GM23248 (cell line): ENCODE measurements around the gene OXT. TPM values are rescaled to one million over a fixed set of nuclear protein-coding genes. Genes with fewer than 3 reads are reported as not detected.

ENCODE experiments used
- DNase-seq: peaks from one replicate; pipeline ENCODE4 v3.0.0-alpha.2; 2015
- H2AFZ ChIP-seq: fragments of 200-600 bp; sonication (generic); 2 replicates; pipeline ENCODE4 v1.6.1; 2016; ENCODE audit warnings: antibody characterized with exemption
- H3F3A ChIP-seq: fragments of 200-600 bp; sonication (generic); 2 replicates; pipeline ENCODE4 v1.6.1; 2016; ENCODE audit warnings: mild to moderate bottlenecking, antibody characterized with exemption, mixed run types; ENCODE audit not compliant: insufficient read depth
- H3K27ac ChIP-seq: fragments of 200-600 bp; sonication (generic); 2 replicates; pipeline ENCODE4 v1.5.1; 2016; ENCODE audit warnings: mild to moderate bottlenecking
- H3K27me3 ChIP-seq: fragments of 200-600 bp; sonication (generic); replicated peaks from 2 replicates; pipeline ENCODE4 v1.6.1; 2016; ENCODE audit warnings: mild to moderate bottlenecking; ENCODE audit not compliant: insufficient read depth
- H3K36me3 ChIP-seq: fragments of 200-600 bp; sonication (generic); 2 replicates; pipeline ENCODE4 v1.6.1; 2016; ENCODE audit warnings: low read depth, mild to moderate bottlenecking
- H3K4me1 ChIP-seq: fragments of 200-600 bp; sonication (generic); 2 replicates; pipeline ENCODE4 v1.6.1; 2016; ENCODE audit warnings: mild to moderate bottlenecking; ENCODE audit not compliant: insufficient read depth
- H3K4me2 ChIP-seq: fragments of 200-600 bp; sonication (generic); one replicate; pipeline ENCODE4 v1.6.1; 2016; ENCODE audit warnings: mild to moderate bottlenecking; ENCODE audit not compliant: unreplicated experiment
- H3K4me3 ChIP-seq: fragments of 200-600 bp; sonication (generic); 2 replicates; pipeline ENCODE4 v1.5.1; 2016; ENCODE audit warnings: mild to moderate bottlenecking
- H3K79me2 ChIP-seq: fragments of 200-600 bp; sonication (generic); 2 replicates; pipeline ENCODE4 v1.6.1; 2016; ENCODE audit warnings: mild to moderate bottlenecking; ENCODE audit not compliant: insufficient read depth
- H3K9ac ChIP-seq: fragments of 200-600 bp; sonication (generic); 2 replicates; pipeline ENCODE4 v1.6.1; 2016; ENCODE audit warnings: mild to moderate bottlenecking
- H3K9me2 ChIP-seq: fragments of 200-600 bp; sonication (generic); 2 replicates; pipeline ENCODE4 v1.6.1; 2016; ENCODE audit warnings: mixed run types, mild to moderate bottlenecking, moderate library complexity; ENCODE audit not compliant: insufficient read depth
- H3K9me3 ChIP-seq: fragments of 200-600 bp; sonication (generic); one replicate; pipeline ENCODE4 v1.6.1; 2017; ENCODE audit warnings: low read depth
- H4K20me1 ChIP-seq: fragments of 200-600 bp; sonication (generic); 2 replicates; pipeline ENCODE4 v1.6.0; 2016; ENCODE audit not compliant: insufficient read depth
- EZH2 ChIP-seq: fragments of 200-600 bp; sonication (generic); IDR thresholded peaks from 2 replicates; pipeline ENCODE4 v1.6.1; 2018; ENCODE audit warnings: antibody characterized with exemption, mild to moderate bottlenecking; ENCODE audit not compliant: insufficient read depth, poor library complexity, severe bottlenecking
- EZH2phosphoT487 ChIP-seq: fragments of 200-600 bp; sonication (generic); IDR thresholded peaks from 2 replicates; pipeline ENCODE4 v1.6.1; 2018; ENCODE audit warnings: antibody characterized with exemption, moderate library complexity, mild to moderate bottlenecking, low read depth; ENCODE audit not compliant: insufficient read depth
- WGBS, 2 experiments: methylation state at CpG; one replicate each; pipeline ENCODE4 v1.1.6; 2015 to 2017; ENCODE audit warnings: low lambda C conversion rate in 2 of 2, low coverage in 1 of 2; ENCODE audit errors: missing lambda C conversion rate in 2 of 2; 5-methylcytosine and 5-hydroxymethylcytosine counted together
- in situ Hi-C: fragments of 300-500 bp; cut with MboI; formaldehyde crosslinking; loops from 2 replicates; pipeline ENCODE4 v1.15.0; 2020
- polyA plus RNA-seq: library from polyadenylated mRNA; unstranded; fragments of >200 nt; fragmentation: Nextera tagmentation; extraction: Ambion mirVana; gene quantifications from 2 replicates; pipeline ENCODE4 v1.2.1, GENCODE V29; 2016
- total RNA-seq: library from RNA; depleted of rRNA; stranded (reverse); fragments of >200 nt; shearing (Covaris generic); gene quantifications from 2 replicates; pipeline ENCODE4 v1.2.3, GENCODE V29; 2014

OXT gene
- total and polyA plus RNA-seq, 2 experiments from 2014 or later: 0.40 TPM; not detected in 1

DNA sequence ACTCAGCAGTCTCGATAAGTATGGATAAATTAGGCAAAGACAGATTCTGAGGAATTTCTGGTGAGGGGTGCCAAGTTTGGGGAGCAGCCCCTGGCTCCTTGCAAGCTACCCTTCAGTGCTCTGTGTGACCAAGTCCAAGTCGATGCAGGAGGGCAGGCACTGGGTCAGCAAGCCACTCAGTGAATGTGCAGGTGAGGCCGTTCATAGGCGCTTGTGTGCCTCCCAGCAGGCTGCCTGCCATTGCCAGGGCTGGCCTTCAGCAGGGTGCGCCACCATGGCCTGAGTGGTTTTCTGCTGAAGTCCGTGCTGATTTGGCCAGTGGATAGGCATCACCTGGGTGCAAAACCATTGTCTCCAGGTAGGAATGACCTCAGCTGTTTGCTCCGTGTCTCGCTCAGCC lies 31.3 kb upstream of the OXT start:
- WGBS, 2 experiments: 84 to 89% methylated on average over 8 of the region's 8 CpGs
- no peak overlapping the region for H3K27ac ChIP-seq
- H3K79me2 ChIP-seq: no peaks in the 10 kb centered on the region
- no peaks in the 10 kb centered on the region for H3K27me3 ChIP-seq
- H3K4me3 ChIP-seq: no peak overlapping the region
- no peaks in the 10 kb centered on the region for H4K20me1 ChIP-seq
- H3K9me2 ChIP-seq: no peaks in the 10 kb centered on the region
- peaks cover 7% of the 10 kb centered on the region; the same call in 1 of the 2 replicates for H3K4me1 ChIP-seq
- 0 out of 2 replicates have a peak, but pooled peaks cover 6% of the 10 kb centered on the region for H3F3A ChIP-seq
- H3K9me3 ChIP-seq: no peaks in the 10 kb centered on the region
- DNase-seq: no peak
- in situ Hi-C loops: no loop called here
- no peak overlapping the region for H3K9ac ChIP-seq
- TF ChIP-seq EZH2phosphoT487 (no peak), EZH2 (no peak)
- H2AFZ ChIP-seq: no peak overlapping the region
- no peak overlapping the region for H3K4me2 ChIP-seq
- peaks cover 7% of the 10 kb centered on the region; the same call in 1 of the 2 replicates for H3K36me3 ChIP-seq

DNA sequence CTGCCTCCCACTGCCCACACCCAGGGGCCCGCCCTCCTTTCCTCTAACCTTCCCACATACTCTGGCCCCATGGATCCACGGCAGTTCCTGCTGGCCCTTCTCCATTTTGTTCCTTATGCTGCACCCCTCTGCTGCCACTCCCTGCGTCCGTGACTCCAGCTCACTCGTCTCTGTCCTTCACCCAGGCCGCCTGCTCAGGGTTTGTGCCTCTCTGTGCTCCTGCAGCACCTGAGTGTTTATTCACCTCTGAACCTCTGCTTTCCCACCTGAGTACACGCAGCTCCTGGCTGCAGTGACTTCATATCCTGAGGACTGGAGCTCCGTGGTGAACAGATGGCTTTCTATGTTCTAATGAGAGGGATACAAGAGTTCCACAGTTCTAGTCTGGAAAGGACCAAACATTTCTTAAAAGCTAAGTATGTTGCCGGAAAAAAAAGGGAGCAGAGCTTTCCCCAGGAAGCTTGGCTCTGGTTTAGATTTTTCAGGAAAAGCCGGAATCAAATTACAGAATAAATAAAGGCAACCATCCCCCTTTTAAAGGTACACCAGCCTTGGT lies 29.5 kb upstream of the OXT start:
- Histone ChIP-seq H2AFZ (no peak overlapping the region), H3K4me1 (peaks cover 7% of the 10 kb centered on the region; the same call in 1 of the 2 replicates), H3F3A (0 out of 2 replicates have a peak, but pooled peaks cover 6% of the 10 kb centered on the region), H3K79me2 (peaks cover 6% of the 10 kb centered on the region), H3K36me3 (peaks cover 7% of the 10 kb centered on the region; the same call in 1 of the 2 replicates), H3K9me2 (no peaks in the 10 kb centered on the region), H3K27ac (no peak overlapping the region), H3K9me3 (no peaks in the 10 kb centered on the region), H3K4me3 (no peak overlapping the region), H3K4me2 (no peak overlapping the region), H3K27me3 (no peaks in the 10 kb centered on the region), H3K9ac (no peak overlapping the region), H4K20me1 (no peaks in the 10 kb centered on the region)
- no peak for TF ChIP-seq EZH2
- TF ChIP-seq EZH2phosphoT487: no peak
- no peak for DNase-seq
- in situ Hi-C loops: no loop called here
- WGBS, 2 experiments: 47 to 48% methylated on average over 10 of the region's 10 CpGs

- H3K36me3 ChIP-seq: peaks cover 6% of the 10 kb centered on the region; the same call in 1 of the 2 replicates
- no peak overlapping the region for H3K4me2 ChIP-seq
- no peak overlapping the region for H3K27ac ChIP-seq
- H3K4me1 ChIP-seq: peaks cover 7% of the 10 kb centered on the region; the same call in 1 of the 2 replicates
- H4K20me1 ChIP-seq: no peaks in the 10 kb centered on the region
- no peak overlapping the region for H2AFZ ChIP-seq
- TF ChIP-seq EZH2: no peak
- TF ChIP-seq EZH2phosphoT487: no peak
- H3K9ac ChIP-seq: no peak overlapping the region
- 93 to 99% methylated on average over 5 of the region's 5 CpGs for WGBS, 2 experiments
- in situ Hi-C loops: no loop called here
- H3K27me3 ChIP-seq: no peaks in the 10 kb centered on the region
- H3K9me3 ChIP-seq: no peaks in the 10 kb centered on the region
- H3F3A ChIP-seq: 0 out of 2 replicates have a peak, but pooled peaks cover 6% of the 10 kb centered on the region
- no peaks in the 10 kb centered on the region for H3K9me2 ChIP-seq
- H3K4me3 ChIP-seq: no peak overlapping the region
- peaks cover 13% of the 10 kb centered on the region for H3K79me2 ChIP-seq
- no peak for DNase-seq
Measured at GRCh38 chr20:3042625-3043024, 28.8 kb upstream of the OXT start.

GRCh38 chr20:3043322-3043721 lies 28.1 kb upstream of the OXT start, which contains the start of gene GNRH2:
Gene GNRH2, plus strand, starts transcription at chr20:3043622. Its CDS starts 793 bp downstream, at chr20:3044415.
- WGBS, 2 experiments: 53 to 67% methylated on average over 3 of the region's 3 CpGs
- 0 out of 2 replicates have a peak, but pooled peaks cover 6% of the 10 kb centered on the region for H3F3A ChIP-seq
- no peak within 1 kb of the TSS for H3K27ac ChIP-seq
- no peaks in the 10 kb centered on the region for H3K27me3 ChIP-seq
- H4K20me1 ChIP-seq: no peaks in the 10 kb centered on the region
- H3K9me2 ChIP-seq: no peaks in the 10 kb centered on the region
- H3K9me3 ChIP-seq: no peaks in the 10 kb centered on the region
- peaks cover 1% of the 10 kb centered on the region; the same call in 1 of the 2 replicates for H3K36me3 ChIP-seq
- no peak within 1 kb of the TSS for H2AFZ ChIP-seq
- no peak within 1 kb of the TSS for H3K9ac ChIP-seq
- DNase-seq: no peak
- H3K4me3 ChIP-seq: no peak within 1 kb of the TSS
- no peak for TF ChIP-seq EZH2phosphoT487
- TF ChIP-seq EZH2: no peak
- in situ Hi-C loops: no loop called here
- H3K4me2 ChIP-seq: no peak within 1 kb of the TSS
- peaks cover 7% of the 10 kb centered on the region; the same call in 1 of the 2 replicates for H3K4me1 ChIP-seq
- peaks cover 19% of the 10 kb centered on the region for H3K79me2 ChIP-seq
